ENCODE measurements around the gene PTBP3. TPM values are rescaled to one million over a fixed set of nuclear protein-coding genes. Genes with fewer than 3 reads are reported as not detected.
A peak's percentile ranks its signal among the peaks of the same experiment; 100 is the strongest.
"Not testable (repeated sequence)": the region's sequence is repeated elsewhere in the genome, so short reads cannot be mapped to it uniquely, and the experiment has no call there.

The PTBP3 gene
- total RNA-seq, 2 experiments from 2014 or later = 156 to 176 TPM

- CTCF ChIA-PET = interaction anchor here (0.9 to 3.2 kb wide), 4 partner anchors 10 to 416 kb away, joined by 3 to 14 read pairs (median 4); no protein-coding TSS in a partner anchor
- Mint-ChIP-seq H3K36me3 (ENCODE audit: low read depth) (peaks cover 12% of the 10 kb centered on the region), H3K27ac (peak overlapping the region; percentile 15), H3K27me3 (ENCODE audit: low read depth) (no peaks in the 10 kb centered on the region), H3K9me3 (ENCODE audit: insufficient read depth) (no peaks in the 10 kb centered on the region), H3K4me1 (ENCODE audit: low read depth) (peaks cover 39% of the 10 kb centered on the region), H3K4me3 (no peak overlapping the region)
- DNase-seq (peak; percentile 25), ATAC-seq (no peak)
- POLR2A ChIA-PET = interaction anchor here (1.0 kb wide), 1 partner anchor 12 kb away, joined by 3 read pairs; no protein-coding TSS in a partner anchor
Measured at GRCh38 chr9:112377087-112377486, 43.7 kb upstream of the PTBP3 start.

DNA sequence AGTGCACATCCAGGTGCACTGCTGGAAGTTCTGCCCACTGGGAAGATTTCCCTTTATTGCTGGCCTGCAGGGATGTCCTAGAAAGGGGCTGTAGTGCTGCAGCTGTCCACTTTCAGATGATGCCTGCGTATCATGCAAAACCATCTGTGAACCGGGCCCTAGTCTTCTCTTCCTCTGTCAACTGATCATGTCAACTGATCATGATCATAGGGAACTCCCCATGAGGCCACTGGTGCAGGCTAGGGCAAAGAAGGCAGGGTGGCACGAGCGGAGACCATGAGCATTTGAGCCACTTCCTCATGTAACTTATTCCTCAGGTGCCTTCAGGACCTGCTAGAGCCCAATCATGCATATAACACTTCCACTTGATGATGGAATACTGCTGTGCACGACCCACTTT is 41.9 kb upstream of the PTBP3 start:
- H3K4me3 Mint-ChIP-seq = no peak overlapping the region

GRCh38 chr9:112374232-112374631 is 40.8 kb upstream of the PTBP3 start:
- ATAC-seq = not testable (repeated sequence)

More for the DNA sequence above, 41.9 kb upstream of the PTBP3 start:
- POLR2A ChIA-PET = interaction anchor here (0.7 kb wide), 1 partner anchor 614 kb away, joined by 3 read pairs; no protein-coding TSS in a partner anchor
- CTCF ChIA-PET = no interaction called here
- peaks cover 26% of the 10 kb centered on the region for H3K4me1 Mint-ChIP-seq (ENCODE audit: low read depth)
- H3K9me3 Mint-ChIP-seq (ENCODE audit: insufficient read depth) = no peaks in the 10 kb centered on the region
- H3K27me3 Mint-ChIP-seq (ENCODE audit: low read depth) = no peaks in the 10 kb centered on the region
- ATAC-seq = no peak
- DNase-seq = no peak
- H3K27ac Mint-ChIP-seq = no peak overlapping the region
- peaks cover 18% of the 10 kb centered on the region for H3K36me3 Mint-ChIP-seq (ENCODE audit: low read depth)

GRCh38 chr9:112373666-112374065 is 40.2 kb upstream of the PTBP3 start:
- ATAC-seq; H3K4me3 Mint-ChIP-seq; DNase-seq; H3K27ac Mint-ChIP-seq; H3K27me3 Mint-ChIP-seq (ENCODE audit: low read depth); POLR2A ChIA-PET: not testable (repeated sequence)
- H3K9me3 Mint-ChIP-seq (ENCODE audit: insufficient read depth) = peaks cover 11% of the 10 kb centered on the region
- H3K4me1 Mint-ChIP-seq (ENCODE audit: low read depth) = peaks cover 25% of the 10 kb centered on the region
- CTCF ChIA-PET = interaction anchor here (1.1 kb wide), 1 partner anchor 276 kb away, joined by 3 read pairs; no protein-coding TSS in a partner anchor
- peaks cover 25% of the 10 kb centered on the region for H3K36me3 Mint-ChIP-seq (ENCODE audit: low read depth)

More at GRCh38 chr9:112374232-112374631, 40.8 kb upstream of the PTBP3 start:
- H3K4me1 Mint-ChIP-seq (ENCODE audit: low read depth) = peaks cover 26% of the 10 kb centered on the region
- H3K4me3 Mint-ChIP-seq; H3K27ac Mint-ChIP-seq; H3K9me3 Mint-ChIP-seq (ENCODE audit: insufficient read depth); DNase-seq; POLR2A ChIA-PET; CTCF ChIA-PET; H3K27me3 Mint-ChIP-seq (ENCODE audit: low read depth): not testable (repeated sequence)
- H3K36me3 Mint-ChIP-seq (ENCODE audit: low read depth) = peaks cover 25% of the 10 kb centered on the region

DNA sequence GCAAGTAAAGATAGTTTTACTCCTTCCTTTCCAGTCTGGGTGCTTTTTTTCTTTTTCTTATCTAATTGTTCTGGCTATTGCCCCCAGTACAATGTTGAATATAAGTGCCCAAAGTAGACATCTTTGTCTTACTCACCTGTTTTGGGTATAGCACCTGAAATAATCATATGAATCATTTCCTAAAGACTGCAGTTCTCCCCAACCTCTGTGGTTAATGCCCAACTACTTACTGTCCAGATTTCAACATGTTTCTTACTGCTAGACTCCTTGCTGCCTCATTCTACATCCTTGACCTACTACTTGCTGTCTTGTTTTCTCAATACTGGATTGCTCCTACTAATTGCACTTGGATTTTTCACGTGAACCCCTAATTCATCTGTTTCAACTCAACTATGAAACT is 37.6 kb upstream of the PTBP3 start:
- Mint-ChIP-seq H3K27me3 (ENCODE audit: low read depth) (no peaks in the 10 kb centered on the region), H3K36me3 (ENCODE audit: low read depth) (peaks cover 22% of the 10 kb centered on the region), H3K9me3 (ENCODE audit: insufficient read depth) (peaks cover 11% of the 10 kb centered on the region), H3K27ac (no peak overlapping the region), H3K4me3 (no peak overlapping the region), H3K4me1 (ENCODE audit: low read depth) (peaks cover 2% of the 10 kb centered on the region)
- ATAC-seq (no peak), DNase-seq (no peak)
- POLR2A ChIA-PET = interaction anchor here (0.6 to 0.7 kb wide), 2 partner anchors 8 to 278 kb away, joined by 3 to 4 read pairs; no protein-coding TSS in a partner anchor
- CTCF ChIA-PET = interaction anchor here (0.8 to 1.3 kb wide), 2 partner anchors 11 to 285 kb away, joined by 3 read pairs; no protein-coding TSS in a partner anchor

GRCh38 chr9:112369817-112370216 is 36.4 kb upstream of the PTBP3 start:
- Mint-ChIP-seq H3K9me3 (ENCODE audit: insufficient read depth) (peaks cover 11% of the 10 kb centered on the region), H3K27ac (no peak overlapping the region), H3K4me3 (no peak overlapping the region), H3K36me3 (ENCODE audit: low read depth) (peaks cover 18% of the 10 kb centered on the region), H3K4me1 (ENCODE audit: low read depth) (peaks cover 2% of the 10 kb centered on the region), H3K27me3 (ENCODE audit: low read depth) (peaks cover 7% of the 10 kb centered on the region)
- ATAC-seq = no peak
- POLR2A ChIA-PET = no interaction called here
- no peak for DNase-seq
- CTCF ChIA-PET = interaction anchor here (0.8 to 1.3 kb wide), 2 partner anchors 9 to 284 kb away, joined by 3 read pairs; no protein-coding TSS in a partner anchor

GRCh38 chr9:112367465-112367864 is 34.0 kb upstream of the PTBP3 start:
- H3K4me1 Mint-ChIP-seq (ENCODE audit: low read depth) = no peaks in the 10 kb centered on the region
- H3K36me3 Mint-ChIP-seq (ENCODE audit: low read depth) = peaks cover 16% of the 10 kb centered on the region
- DNase-seq (no peak), ATAC-seq (no peak)
- H3K27me3 Mint-ChIP-seq (ENCODE audit: low read depth) = peaks cover 17% of the 10 kb centered on the region
- ChIA-PET CTCF (interaction anchor here (0.9 to 2.2 kb wide), 10 partner anchors 10 to 283 kb away, joined by 3 to 8 read pairs (median 4); partner anchors contain the start of gene HSDL2), POLR2A (no interaction called here)
- H3K4me3 Mint-ChIP-seq = no peak overlapping the region
- H3K27ac Mint-ChIP-seq = no peak overlapping the region
- peaks cover 11% of the 10 kb centered on the region for H3K9me3 Mint-ChIP-seq (ENCODE audit: insufficient read depth)

GRCh38 chr9:112366591-112366990 is 33.2 kb upstream of the PTBP3 start:
- H3K36me3 Mint-ChIP-seq (ENCODE audit: low read depth) = peaks cover 15% of the 10 kb centered on the region
- ATAC-seq = no peak
- peaks cover 11% of the 10 kb centered on the region for H3K9me3 Mint-ChIP-seq (ENCODE audit: insufficient read depth)
- no peak for DNase-seq
- no peak overlapping the region for H3K4me3 Mint-ChIP-seq
- ChIA-PET POLR2A (interaction anchor here (0.6 to 1.0 kb wide), 3 partner anchors 14 to 175 kb away, joined by 3 to 5 read pairs (median 4); partner anchors contain the start of gene HSDL2), CTCF (interaction anchor here (0.7 to 2.2 kb wide), 14 partner anchors 11 to 745 kb away, joined by 3 to 8 read pairs (median 3); partner anchors contain the start of gene HSDL2)
- peaks cover 3% of the 10 kb centered on the region for H3K4me1 Mint-ChIP-seq (ENCODE audit: low read depth)
- H3K27me3 Mint-ChIP-seq (ENCODE audit: low read depth) = peaks cover 18% of the 10 kb centered on the region
- no peak overlapping the region for H3K27ac Mint-ChIP-seq

- CTCF ChIA-PET = not testable (repeated sequence)
- POLR2A ChIA-PET = interaction anchor here (0.6 to 0.9 kb wide), 2 partner anchors 9 to 13 kb away, joined by 3 read pairs; no protein-coding TSS in a partner anchor
Measured at GRCh38 chr9:112365257-112365656, 31.8 kb upstream of the PTBP3 start.

GRCh38 chr9:112364761-112365160 is 31.3 kb upstream of the PTBP3 start:
- Mint-ChIP-seq H3K27ac (no peak overlapping the region), H3K4me3 (no peak overlapping the region), H3K27me3 (ENCODE audit: low read depth) (peaks cover 18% of the 10 kb centered on the region), H3K4me1 (ENCODE audit: low read depth) (peaks cover 6% of the 10 kb centered on the region), H3K36me3 (ENCODE audit: low read depth) (peaks cover 7% of the 10 kb centered on the region), H3K9me3 (ENCODE audit: insufficient read depth) (peaks cover 8% of the 10 kb centered on the region)
- DNase-seq = no peak
- POLR2A ChIA-PET = interaction anchor here (0.9 kb wide), 1 partner anchor 13 kb away, joined by 3 read pairs; no protein-coding TSS in a partner anchor
- CTCF ChIA-PET = no interaction called here
- no peak for ATAC-seq

More at GRCh38 chr9:112365257-112365656, 31.8 kb upstream of the PTBP3 start:
- peaks cover 18% of the 10 kb centered on the region for H3K27me3 Mint-ChIP-seq (ENCODE audit: low read depth)
- not testable (repeated sequence) for ATAC-seq; H3K36me3 Mint-ChIP-seq (ENCODE audit: low read depth); H3K27ac Mint-ChIP-seq; DNase-seq; H3K4me3 Mint-ChIP-seq; H3K4me1 Mint-ChIP-seq (ENCODE audit: low read depth)
- peaks cover 11% of the 10 kb centered on the region for H3K9me3 Mint-ChIP-seq (ENCODE audit: insufficient read depth)

DNA sequence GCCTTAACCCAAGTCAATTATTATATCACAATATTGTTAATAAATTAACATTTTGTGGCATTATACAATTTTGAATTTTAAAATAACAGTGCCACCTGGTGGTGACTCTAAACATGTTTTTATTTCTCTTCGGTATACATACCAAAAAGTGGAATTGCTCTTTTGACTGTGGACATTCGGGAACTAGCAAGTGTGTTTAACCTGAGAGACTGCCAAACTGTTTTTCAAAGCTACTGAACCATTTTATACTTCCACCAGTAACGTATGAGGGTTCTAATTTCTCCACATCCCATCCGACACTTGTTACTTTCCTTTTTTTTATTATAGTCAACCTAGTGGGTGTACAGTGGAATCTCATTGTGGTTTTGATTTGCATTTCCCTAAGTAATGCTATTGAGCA is 28.2 kb upstream of the PTBP3 start:
- Mint-ChIP-seq H3K27me3 (ENCODE audit: low read depth) (peaks cover 18% of the 10 kb centered on the region), H3K4me3 (no peak overlapping the region), H3K9me3 (ENCODE audit: insufficient read depth) (no peaks in the 10 kb centered on the region), H3K36me3 (ENCODE audit: low read depth) (no peaks in the 10 kb centered on the region), H3K27ac (no peak overlapping the region), H3K4me1 (ENCODE audit: low read depth) (peaks cover 6% of the 10 kb centered on the region)
- DNase-seq (no peak), ATAC-seq (no peak)
- ChIA-PET POLR2A (interaction anchor here (1.4 kb wide), 1 partner anchor 18 kb away, joined by 5 read pairs; no protein-coding TSS in a partner anchor), CTCF (interaction anchor here (0.9 to 5.2 kb wide), 30 partner anchors 11 to 460 kb away, joined by 3 to 69 read pairs (median 4); partner anchors contain the start of gene HSDL2)

Measured in activated CD8-positive, alpha-beta T cell treated with anti-CD3 and anti-CD28 coated beads, Interleukin-2, amount 10 ng/mL, durations not matched to agents 7 days and 5 days (primary cell).